ENCODE measurements around the gene TMEM106B.
"Not testable (repeated sequence)": the region's sequence is repeated elsewhere in the genome, so short reads cannot be mapped to it uniquely, and the experiment has no call there.

The TMEM106B gene

GRCh38 chr7:12211054-12211710 lies at the start of gene TMEM106B:
Gene TMEM106B (plus strand): TSS chr7:12211294. CDS start chr7:12214811, 3,517 bp downstream.
- DNase-seq: peak; percentile 97 to 98

GRCh38 chr7:12162415-12163113 lies 48.5 kb upstream of the TMEM106B start:
- no peak for DNase-seq

- not testable (repeated sequence) for DNase-seq
These were observed 43.0 kb upstream of the TMEM106B start for GRCh38 chr7:12168065-12168464.

- not testable (repeated sequence) for DNase-seq
These were observed 40.9 kb upstream of the TMEM106B start for GRCh38 chr7:12169981-12170820.

GRCh38 chr7:12173671-12174070 lies 37.4 kb upstream of the TMEM106B start:
- no peak for DNase-seq

- DNase-seq: no peak
These were observed 36.2 kb upstream of the TMEM106B start for GRCh38 chr7:12174931-12175330.

GRCh38 chr7:12178317-12178716 lies 32.8 kb upstream of the TMEM106B start:
- no peak for DNase-seq

- no peak for DNase-seq
These were observed 16.7 kb upstream of the TMEM106B start for GRCh38 chr7:12194426-12194825.

- DNase-seq: no peak
These were observed 14.7 kb upstream of the TMEM106B start for GRCh38 chr7:12196386-12196785.

GRCh38 chr7:12199363-12199762 lies 11.7 kb upstream of the TMEM106B start:
- DNase-seq: no peak

- no peak for DNase-seq
These were observed 4.0 kb upstream of the TMEM106B start for GRCh38 chr7:12207046-12207445.

- DNase-seq: no peak
These were observed 1.9 kb upstream of the TMEM106B start for GRCh38 chr7:12209221-12209620.

GRCh38 chr7:12210179-12211053 lies 678 bp upstream of the TMEM106B start:
- DNase-seq: peak in 1 of 2 experiments; percentile 54

GRCh38 chr7:12211711-12212485 lies 804 bp downstream of the TMEM106B start:
- no peak for DNase-seq

- DNase-seq: no peak
These were observed 6.2 kb downstream of the TMEM106B start for GRCh38 chr7:12217311-12217710.

- no peak for DNase-seq
These were observed 9.4 kb downstream of the TMEM106B start for GRCh38 chr7:12220389-12221046.

- no peak for DNase-seq
These were observed 10.3 kb downstream of the TMEM106B start for GRCh38 chr7:12221414-12221813.

- DNase-seq: no peak
These were observed 11.9 kb downstream of the TMEM106B start for GRCh38 chr7:12222889-12223579.

- DNase-seq: not testable (repeated sequence)
These were observed 13.9 kb downstream of the TMEM106B start for GRCh38 chr7:12225017-12225416.

- DNase-seq: no peak
These were observed 15.7 kb downstream of the TMEM106B start for GRCh38 chr7:12226756-12227155.

All from stimulated activated CD4-positive, alpha-beta T cell treated with anti-CD3 and anti-CD28 coated beads, Interleukin-4, amount 100 ng/mL, for 4 hours (primary cell).